ENCODE results near the gene JRKL.

The JRKL gene

GRCh38 chr11:96389720-96390487 is at the start of gene JRKL, which contains the start of gene CCDC82:
JRKL (plus strand) TSS chr11:96390013; CDS start chr11:96390650, 637 bp downstream.
CCDC82 (minus strand) TSS chr11:96389912; CDS start chr11:96384747, 5,165 bp downstream.
- peak; percentile 72 to 98 (median 94) for DNase-seq

- DNase-seq: no peak
These were observed 49.3 kb upstream of the JRKL start for GRCh38 chr11:96340555-96340885.

- peak in 36 of 56 donors; percentile 16 to 64 (median 36) for DNase-seq
These were observed 48.4 kb upstream of the JRKL start for GRCh38 chr11:96341211-96342013.

- DNase-seq: no peak
These were observed 47.5 kb upstream of the JRKL start for GRCh38 chr11:96342014-96342960.

- peak; percentile 46 to 96 (median 91) for DNase-seq
These were observed 46.7 kb upstream of the JRKL start, which contains the start of gene MAML2 for GRCh38 chr11:96342961-96343711. MAML2 (minus strand) TSS chr11:96343195; CDS start chr11:96341895, 1,300 bp downstream.

GRCh38 chr11:96356848-96357247 is 33.0 kb upstream of the JRKL start:
- DNase-seq: no peak

- no peak for DNase-seq
These were observed 32.0 kb upstream of the JRKL start for GRCh38 chr11:96357794-96358193.

GRCh38 chr11:96358321-96358720 is 31.5 kb upstream of the JRKL start:
- DNase-seq: no peak

GRCh38 chr11:96361778-96362177 is 28.0 kb upstream of the JRKL start:
- no peak for DNase-seq

GRCh38 chr11:96365493-96365892 is 24.3 kb upstream of the JRKL start:
- DNase-seq: no peak

GRCh38 chr11:96366024-96366423 is 23.8 kb upstream of the JRKL start:
- DNase-seq: no peak

GRCh38 chr11:96367342-96367741 is 22.5 kb upstream of the JRKL start:
- DNase-seq: no peak

- DNase-seq: no peak
These were observed 16.0 kb upstream of the JRKL start for GRCh38 chr11:96373826-96374225.

GRCh38 chr11:96376796-96377195 is 13.0 kb upstream of the JRKL start:
- DNase-seq: no peak

GRCh38 chr11:96384156-96384555 is 5.7 kb upstream of the JRKL start:
- DNase-seq: no peak

- DNase-seq: no peak
These were observed 4.6 kb upstream of the JRKL start for GRCh38 chr11:96385187-96385586.

GRCh38 chr11:96388891-96389719 is 708 bp upstream of the JRKL start:
- peak in 20 of 56 donors; percentile 10 to 74 (median 50) for DNase-seq

- DNase-seq: no peak
These were observed 627 bp downstream of the JRKL start for GRCh38 chr11:96390488-96390792.

GRCh38 chr11:96391698-96392307 is 2.0 kb downstream of the JRKL start:
- DNase-seq: no peak

Measured in nucleus accumbens (tissue), 56 donors.